Hypothalamus (tissue), 51 donors: ENCODE measurements around the gene HMMR.

ENCODE experiments used
- DNase-seq, 51 donors: peaks; one replicate each; lab custom pipeline; 2025; lab: John Stamatoyannopoulos, UW

HMMR gene

DNA sequence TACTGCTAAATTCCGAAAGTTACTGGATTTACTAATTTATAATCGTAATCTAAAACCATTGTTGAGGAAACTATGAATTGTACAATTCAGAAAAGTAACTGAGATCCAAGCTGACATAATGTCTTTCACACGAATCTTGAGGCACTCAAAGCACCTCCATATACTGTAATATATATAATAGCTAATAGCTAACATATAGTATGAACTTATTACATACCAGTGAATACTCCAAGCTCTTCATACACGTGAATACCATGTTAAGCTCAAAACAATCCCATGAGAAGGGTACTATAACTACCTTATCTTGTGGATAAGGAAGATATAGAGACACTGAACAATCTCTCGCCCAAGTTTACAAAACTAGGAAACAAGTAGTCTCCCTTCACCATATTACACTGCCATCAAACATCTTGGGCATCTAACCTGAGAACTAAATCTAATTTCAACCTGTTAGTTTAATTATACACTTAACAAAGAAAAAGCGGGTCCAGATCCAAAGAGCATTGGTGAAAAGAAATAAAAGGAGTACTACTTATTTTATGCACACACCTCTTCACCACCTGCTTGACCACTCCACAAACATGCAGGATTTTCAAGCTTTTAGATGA, 1.6 kb upstream of the HMMR start:
- DNase-seq: no peak

- DNase-seq: no peak
Measured at GRCh38 chr5:163459462-163459818, 992 bp upstream of the HMMR start.

DNA sequence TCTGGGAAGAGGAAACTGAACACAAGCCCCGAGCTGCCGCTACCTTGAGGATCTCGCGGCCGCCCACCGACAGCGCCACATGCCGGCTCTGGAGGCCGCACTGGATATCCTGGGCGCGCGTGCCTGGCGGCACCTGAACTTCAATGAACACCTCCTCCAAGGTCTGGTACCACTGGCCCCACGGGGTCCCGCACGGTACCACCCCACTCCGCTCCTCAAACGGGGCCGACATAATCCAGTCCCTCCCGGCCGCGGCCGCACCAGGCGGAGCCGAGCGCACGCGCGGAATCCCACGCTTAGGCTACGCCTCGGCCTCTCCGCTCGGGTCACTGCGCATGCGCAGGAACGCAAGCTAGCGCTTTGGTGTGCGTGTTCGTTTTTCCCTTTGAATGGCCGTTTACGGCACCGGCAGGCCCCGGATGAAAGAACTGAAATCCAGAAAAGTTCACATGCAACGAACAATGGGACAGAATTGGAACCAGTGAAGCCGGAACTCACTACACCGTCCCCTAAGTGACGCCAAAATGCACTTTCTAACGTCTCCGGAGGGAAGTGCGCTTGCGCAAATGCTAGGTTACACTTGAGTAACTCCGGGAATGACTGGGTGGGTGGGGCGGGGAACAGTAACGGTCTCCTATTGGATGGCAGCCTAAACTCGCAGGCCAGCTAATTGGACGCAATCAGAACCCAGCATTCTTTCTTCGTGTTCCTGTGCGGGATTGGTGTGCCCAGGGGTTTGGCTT, 442 bp upstream of the HMMR start, which contains the start of gene NUDCD2:
TSS of gene NUDCD2 (minus strand) at position 284 of the 743 bp plus-strand sequence. CDS start at position 232, 52 bp downstream.
- DNase-seq: peak; percentile 84 to 100 (median 97)

- DNase-seq: no peak
Measured at GRCh38 chr5:163463063-163463435, 2.6 kb downstream of the HMMR start.

DNA sequence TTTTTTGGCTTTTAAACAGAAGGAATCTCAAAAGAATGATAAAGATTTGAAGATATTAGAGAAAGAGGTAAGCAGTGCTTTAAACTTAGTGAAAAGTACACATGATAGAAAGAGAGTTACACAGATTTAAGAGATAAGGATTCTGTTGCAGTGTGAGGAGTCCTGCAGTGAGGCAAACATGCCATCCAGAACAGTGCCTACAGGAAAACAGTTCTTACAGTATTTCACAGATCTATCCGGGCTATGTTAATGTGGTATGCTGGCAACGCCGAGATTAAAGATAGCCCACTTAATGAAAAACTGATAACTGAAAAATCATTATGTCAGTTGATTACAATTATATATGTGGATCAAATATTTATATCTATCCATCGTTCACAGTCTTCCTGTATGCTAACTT, 7.2 kb downstream of the HMMR start:
- DNase-seq: no peak

GRCh38 chr5:163473635-163474243, 13.3 kb downstream of the HMMR start:
- DNase-seq: no peak

- DNase-seq: no peak
Measured at GRCh38 chr5:163475411-163475810, 15.0 kb downstream of the HMMR start.

DNA sequence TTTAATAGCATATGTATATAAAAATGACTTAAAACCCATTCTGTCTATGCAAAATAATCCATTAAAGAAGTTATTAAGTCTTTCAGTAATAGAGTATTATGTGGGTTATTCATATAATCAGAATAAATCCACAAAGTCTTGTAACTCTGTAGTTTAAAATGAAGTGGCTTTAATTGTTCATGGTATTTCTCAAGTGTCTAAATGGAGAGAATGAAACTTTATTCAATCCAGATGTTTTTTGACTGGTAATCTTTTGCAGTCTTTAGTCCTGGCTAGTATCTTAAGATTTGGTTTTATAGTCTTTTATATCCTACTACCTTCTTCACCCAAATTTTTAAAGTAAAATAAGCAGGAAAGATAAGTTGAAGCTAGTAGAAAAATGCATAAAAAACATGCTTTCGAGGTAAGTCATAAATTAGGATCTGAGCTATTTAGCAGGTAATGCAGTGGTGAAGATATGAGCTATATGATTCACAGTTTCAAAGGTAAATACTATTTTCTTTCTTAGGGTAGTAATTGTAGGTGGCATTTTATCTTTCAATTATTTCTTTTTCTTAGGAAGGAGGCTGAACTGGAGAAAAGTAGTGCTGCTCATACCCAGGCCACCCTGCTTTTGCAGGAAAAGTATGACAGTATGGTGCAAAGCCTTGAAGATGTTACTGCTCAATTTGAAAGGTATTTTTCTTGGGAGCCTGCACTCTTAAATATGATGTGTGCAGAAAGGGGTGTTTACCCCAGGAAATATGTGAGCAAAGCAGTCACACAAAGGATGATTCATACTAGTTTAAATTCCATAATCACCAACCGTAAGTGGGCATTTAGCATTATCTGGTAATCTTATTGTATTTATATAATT, 17.9 kb downstream of the HMMR start:
- no peak for DNase-seq

DNA sequence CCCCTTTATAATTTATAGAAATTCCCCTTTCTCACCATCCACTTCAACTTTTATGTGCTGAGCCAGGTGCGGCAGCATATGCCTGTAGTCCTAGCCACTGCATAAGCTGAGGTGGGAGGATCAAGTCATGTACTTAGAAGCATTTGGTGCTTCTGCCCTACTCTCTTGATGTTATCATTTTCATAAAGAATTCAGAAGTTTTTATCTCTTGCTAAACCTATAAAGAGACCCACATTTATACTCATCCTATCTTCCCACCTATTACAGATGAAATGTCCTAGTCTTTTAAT, 18.5 kb downstream of the HMMR start:
- no peak for DNase-seq

GRCh38 chr5:163489055-163489744, 28.8 kb downstream of the HMMR start:
- no peak for DNase-seq

DNA sequence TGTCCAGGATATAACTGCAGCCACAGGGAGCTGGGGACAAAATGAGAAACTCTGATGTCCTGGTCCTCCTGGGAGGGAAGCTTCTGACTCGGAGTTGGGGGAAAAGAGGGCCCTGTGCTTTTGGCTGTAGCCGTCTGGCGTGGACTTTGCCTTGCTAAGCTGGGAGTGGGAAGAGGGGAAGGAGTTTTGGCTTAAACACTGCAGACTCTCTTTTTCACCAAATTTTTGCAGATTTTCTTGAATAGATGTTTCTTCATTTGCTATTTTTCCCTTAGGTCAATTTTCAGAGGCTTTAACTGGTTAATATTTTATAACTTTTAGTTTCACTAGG, 29.3 kb downstream of the HMMR start:
- no peak for DNase-seq

GRCh38 chr5:163496286-163496685, 35.9 kb downstream of the HMMR start:
- DNase-seq: no peak

GRCh38 chr5:163497315-163497714, 36.9 kb downstream of the HMMR start:
- DNase-seq: no peak

GRCh38 chr5:163498886-163499285, 38.5 kb downstream of the HMMR start:
- DNase-seq: no peak

DNA sequence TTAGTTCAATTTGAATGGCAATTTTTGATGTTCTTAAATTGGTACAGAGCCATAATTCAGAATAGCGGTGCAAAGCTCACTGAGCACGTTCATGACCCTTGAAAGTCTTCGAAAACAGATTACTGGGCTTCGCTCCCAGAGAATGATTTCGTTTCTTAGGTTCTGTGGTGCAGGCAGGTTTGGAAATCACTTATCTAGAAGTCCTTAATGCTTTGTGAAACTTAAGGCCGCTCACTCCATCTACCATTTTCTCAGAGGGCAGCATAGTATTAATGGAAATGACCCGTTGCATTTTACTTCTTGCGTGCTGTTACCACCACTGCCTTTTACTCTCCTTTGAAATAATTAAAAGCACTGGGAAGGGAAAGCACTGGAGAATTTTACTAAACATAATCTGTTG, 42.1 kb downstream of the HMMR start:
- DNase-seq: no peak

DNA sequence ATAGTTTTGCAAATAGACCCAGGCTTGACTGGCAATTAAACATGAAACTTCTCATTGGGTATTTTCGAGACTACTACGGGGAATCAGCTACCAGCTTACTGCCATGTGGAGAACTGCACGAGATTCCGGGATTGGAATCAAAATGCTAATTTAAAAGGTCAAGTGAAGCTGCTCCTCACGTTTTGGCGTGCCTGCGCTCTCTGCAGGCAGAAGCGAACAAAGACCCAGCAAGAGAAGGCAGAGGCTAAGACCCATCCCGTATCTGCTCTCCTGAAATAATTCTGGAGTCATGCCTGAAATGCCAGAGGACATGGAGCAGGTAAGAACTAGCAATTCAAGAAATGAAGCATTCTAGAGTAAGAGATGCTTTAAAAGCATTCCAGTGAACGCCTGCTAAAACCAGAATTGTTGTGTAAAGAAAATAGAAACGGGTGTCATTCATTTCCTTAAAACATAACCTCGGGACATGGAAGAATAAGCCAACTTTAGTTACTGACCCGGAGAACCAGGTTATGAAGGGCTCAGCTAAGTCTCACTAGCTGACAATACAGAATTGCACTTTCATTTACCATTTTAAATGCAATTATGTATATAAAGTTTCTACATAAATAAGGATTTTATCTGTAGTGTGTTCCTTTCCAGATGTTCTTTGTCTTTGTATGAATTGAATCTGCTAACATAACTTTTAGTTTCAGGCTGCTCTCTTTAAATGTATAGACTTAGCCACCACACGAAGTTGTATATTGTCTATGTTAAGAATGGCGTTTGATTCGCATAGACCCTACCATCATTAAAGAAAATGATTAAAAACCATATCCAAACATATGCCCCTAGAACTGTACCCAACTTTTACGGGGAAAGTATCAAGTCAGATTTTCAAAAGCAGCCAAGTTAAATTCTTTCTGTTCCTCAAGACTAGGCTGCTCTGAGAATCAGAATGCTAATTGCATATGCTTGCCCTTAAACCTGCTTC, 43.0 kb downstream of the HMMR start:
- DNase-seq: peak in 25 of 51 donors; percentile 2 to 71 (median 19)

GRCh38 chr5:163504079-163504931, 43.9 kb downstream of the HMMR start:
- peak in 38 of 51 donors; percentile 5 to 74 (median 26) for DNase-seq

DNA sequence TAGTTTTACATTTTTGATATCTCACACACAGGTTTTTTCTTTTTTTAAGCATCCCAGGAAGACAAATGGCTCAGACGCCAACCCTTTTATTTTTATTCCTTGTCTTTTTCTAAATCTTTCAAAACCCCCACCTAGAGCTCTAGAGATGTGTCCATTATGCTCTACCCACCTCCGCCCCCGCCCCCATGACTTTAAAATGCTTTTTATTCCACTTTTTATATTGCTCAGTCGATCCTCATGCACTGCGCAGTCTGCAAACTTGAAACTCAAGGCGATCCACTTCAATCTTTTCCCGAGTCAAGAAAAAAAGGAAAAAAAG, 44.6 kb downstream of the HMMR start:
- DNase-seq: no peak
